ENCODE results near the gene PROM1.

The PROM1 gene

GRCh38 chr4:16102356-16102755 lies 18.5 kb upstream of the PROM1 start:
- no peaks in the 10 kb centered on the region for H3K36me3 ChIP-seq (ENCODE audit: insufficient read depth, low read length)
- no peak overlapping the region for H3K9ac ChIP-seq (ENCODE audit: insufficient read length)
- H3K4me3 ChIP-seq, result no peak overlapping the region
- H3K27ac ChIP-seq, result no peak overlapping the region
- DNase-seq (ENCODE audit: low read depth, low spot score), result no peak
- no peaks in the 10 kb centered on the region for H3K9me3 ChIP-seq (ENCODE audit: low read depth, low read length)
- no peak for TF ChIP-seq POLR2AphosphoS5 (IDR thresholded peaks at IDR 0.05; ENCODE audit: borderline replicate concordance, low read depth, low read length)
- no peak for TF ChIP-seq FOXP2 (optimal IDR thresholded peaks at IDR 0.05; ENCODE audit: control extremely low read depth, extremely low read length, insufficient read depth)
- TF ChIP-seq EZH2 (IDR thresholded peaks at IDR 0.05), result no peak

GRCh38 chr4:16100833-16101232 lies 17.0 kb upstream of the PROM1 start:
- H3K27ac ChIP-seq, result no peak overlapping the region
- H3K9me3 ChIP-seq (ENCODE audit: low read depth, low read length), result no peaks in the 10 kb centered on the region
- TF ChIP-seq FOXP2 (optimal IDR thresholded peaks at IDR 0.05; ENCODE audit: control extremely low read depth, extremely low read length, insufficient read depth) (no peak), POLR2AphosphoS5 (IDR thresholded peaks at IDR 0.05; ENCODE audit: borderline replicate concordance, low read depth, low read length) (no peak), EZH2 (IDR thresholded peaks at IDR 0.05) (no peak)
- H3K9ac ChIP-seq (ENCODE audit: insufficient read length), result no peak overlapping the region
- no peak overlapping the region for H3K4me3 ChIP-seq
- no peak for DNase-seq (ENCODE audit: low read depth, low spot score)
- H3K36me3 ChIP-seq (ENCODE audit: insufficient read depth, low read length), result no peaks in the 10 kb centered on the region

- no peak overlapping the region for H3K9ac ChIP-seq (ENCODE audit: insufficient read length)
- DNase-seq (ENCODE audit: low read depth, low spot score), result no peak
- H3K4me3 ChIP-seq, result no peak overlapping the region
Measured at GRCh38 chr4:16092682-16093319, 9.0 kb upstream of the PROM1 start.

GRCh38 chr4:16090096-16090705 lies 6.4 kb upstream of the PROM1 start:
- Histone ChIP-seq H3K36me3 (ENCODE audit: insufficient read depth, low read length) (no peaks in the 10 kb centered on the region), H3K9me3 (ENCODE audit: low read depth, low read length) (no peaks in the 10 kb centered on the region), H3K9ac (ENCODE audit: insufficient read length) (no peak overlapping the region), H3K27ac (no peak overlapping the region), H3K4me3 (no peak overlapping the region)
- TF ChIP-seq FOXP2 (optimal IDR thresholded peaks at IDR 0.05; ENCODE audit: control extremely low read depth, extremely low read length, insufficient read depth) (no peak), POLR2AphosphoS5 (IDR thresholded peaks at IDR 0.05; ENCODE audit: borderline replicate concordance, low read depth, low read length) (no peak), EZH2 (IDR thresholded peaks at IDR 0.05) (no peak)
- no peak for DNase-seq (ENCODE audit: low read depth, low spot score)

More at GRCh38 chr4:16092682-16093319, 9.0 kb upstream of the PROM1 start:
- H3K9me3 ChIP-seq (ENCODE audit: low read depth, low read length), result no peaks in the 10 kb centered on the region
- H3K27ac ChIP-seq, result no peak overlapping the region
- H3K36me3 ChIP-seq (ENCODE audit: insufficient read depth, low read length), result no peaks in the 10 kb centered on the region
- TF ChIP-seq EZH2 (IDR thresholded peaks at IDR 0.05) (no peak), FOXP2 (optimal IDR thresholded peaks at IDR 0.05; ENCODE audit: control extremely low read depth, extremely low read length, insufficient read depth) (no peak)

GRCh38 chr4:16089156-16089555 lies 5.3 kb upstream of the PROM1 start:
- Histone ChIP-seq H3K9ac (ENCODE audit: insufficient read length) (no peak overlapping the region), H3K9me3 (ENCODE audit: low read depth, low read length) (no peaks in the 10 kb centered on the region), H3K4me3 (no peak overlapping the region), H3K27ac (no peak overlapping the region), H3K36me3 (ENCODE audit: insufficient read depth, low read length) (no peaks in the 10 kb centered on the region)
- DNase-seq (ENCODE audit: low read depth, low spot score), result no peak
- TF ChIP-seq POLR2AphosphoS5 (IDR thresholded peaks at IDR 0.05; ENCODE audit: borderline replicate concordance, low read depth, low read length) (no peak), EZH2 (IDR thresholded peaks at IDR 0.05) (no peak), FOXP2 (optimal IDR thresholded peaks at IDR 0.05; ENCODE audit: control extremely low read depth, extremely low read length, insufficient read depth) (no peak)

- no peak for DNase-seq (ENCODE audit: low read depth, low spot score)
- Histone ChIP-seq H3K9ac (ENCODE audit: insufficient read length) (no peak overlapping the region), H3K4me3 (no peak overlapping the region), H3K36me3 (ENCODE audit: insufficient read depth, low read length) (no peaks in the 10 kb centered on the region), H3K9me3 (ENCODE audit: low read depth, low read length) (no peaks in the 10 kb centered on the region), H3K27ac (no peak overlapping the region)
- TF ChIP-seq FOXP2 (optimal IDR thresholded peaks at IDR 0.05; ENCODE audit: control extremely low read depth, extremely low read length, insufficient read depth) (no peak), EZH2 (IDR thresholded peaks at IDR 0.05) (no peak), POLR2AphosphoS5 (IDR thresholded peaks at IDR 0.05; ENCODE audit: borderline replicate concordance, low read depth, low read length) (no peak)
Measured at GRCh38 chr4:16088601-16089000, 4.8 kb upstream of the PROM1 start.

- no peak for TF ChIP-seq FOXP2 (optimal IDR thresholded peaks at IDR 0.05; ENCODE audit: control extremely low read depth, extremely low read length, insufficient read depth)
- TF ChIP-seq EZH2 (IDR thresholded peaks at IDR 0.05), result no peak
- no peak for TF ChIP-seq POLR2AphosphoS5 (IDR thresholded peaks at IDR 0.05; ENCODE audit: borderline replicate concordance, low read depth, low read length)
Measured at GRCh38 chr4:16085822-16086221, 2.0 kb upstream of the PROM1 start.

GRCh38 chr4:16082426-16083240 lies 1.2 kb downstream of the PROM1 start:
- Histone ChIP-seq H3K9ac (ENCODE audit: insufficient read length) (peak overlapping the region; percentile 69), H3K27ac (no peak overlapping the region), H3K36me3 (ENCODE audit: insufficient read depth, low read length) (no peaks in the 10 kb centered on the region), H3K4me3 (peak overlapping the region; percentile 73), H3K9me3 (ENCODE audit: low read depth, low read length) (no peaks in the 10 kb centered on the region)
- DNase-seq (ENCODE audit: low read depth, low spot score), result no peak
- TF ChIP-seq POLR2AphosphoS5 (IDR thresholded peaks at IDR 0.05; ENCODE audit: borderline replicate concordance, low read depth, low read length) (no peak), FOXP2 (optimal IDR thresholded peaks at IDR 0.05; ENCODE audit: control extremely low read depth, extremely low read length, insufficient read depth) (no peak), EZH2 (IDR thresholded peaks at IDR 0.05) (no peak)

More at GRCh38 chr4:16085822-16086221, 2.0 kb upstream of the PROM1 start:
- H3K9ac ChIP-seq (ENCODE audit: insufficient read length), result no peak overlapping the region
- no peaks in the 10 kb centered on the region for H3K36me3 ChIP-seq (ENCODE audit: insufficient read depth, low read length)
- DNase-seq (ENCODE audit: low read depth, low spot score), result no peak
- no peak overlapping the region for H3K4me3 ChIP-seq
- H3K27ac ChIP-seq, result no peak overlapping the region
- H3K9me3 ChIP-seq (ENCODE audit: low read depth, low read length), result no peaks in the 10 kb centered on the region
